Cortex of kidney (tissue), 1 donor: ENCODE measurements around the gene ELOB.
A peak's percentile ranks its signal among the peaks of the same experiment; 100 is the strongest.

Experiments
- DNase-seq: peaks from one replicate; lab custom pipeline; 2025; lab: John Stamatoyannopoulos, UW

The ELOB gene

GRCh38 chr16:2768403-2769089 is 8.5 kb downstream of the ELOB start:
- DNase-seq, result no peak

GRCh38 chr16:2767891-2768290 is 9.2 kb downstream of the ELOB start:
- DNase-seq, result no peak

- DNase-seq, result no peak
Observed at GRCh38 chr16:2767140-2767731, 9.8 kb downstream of the ELOB start.

GRCh38 chr16:2766430-2767139 is 10.5 kb downstream of the ELOB start:
- no peak for DNase-seq

GRCh38 chr16:2765462-2766404 is 11.3 kb downstream of the ELOB start:
- DNase-seq, result no peak

- no peak for DNase-seq
Observed at GRCh38 chr16:2764718-2765117, 12.4 kb downstream of the ELOB start.

GRCh38 chr16:2763173-2763572 is 13.9 kb downstream of the ELOB start:
- no peak for DNase-seq

GRCh38 chr16:2762711-2763110 is 14.4 kb downstream of the ELOB start:
- no peak for DNase-seq

- DNase-seq, result no peak
Observed at GRCh38 chr16:2761886-2762583, 15.0 kb downstream of the ELOB start.

- no peak for DNase-seq
Observed at GRCh38 chr16:2761472-2761871, 15.6 kb downstream of the ELOB start.

- DNase-seq, result no peak
Observed at GRCh38 chr16:2757344-2757743, 19.7 kb downstream of the ELOB start.

GRCh38 chr16:2756288-2757015 is 20.6 kb downstream of the ELOB start:
- no peak for DNase-seq

GRCh38 chr16:2755158-2755557 is 21.9 kb downstream of the ELOB start:
- DNase-seq, result no peak

GRCh38 chr16:2753733-2754020 is 23.4 kb downstream of the ELOB start:
- no peak for DNase-seq

- no peak for DNase-seq
Observed at GRCh38 chr16:2752850-2753732, 24.0 kb downstream of the ELOB start.

GRCh38 chr16:2752035-2752849 is 24.8 kb downstream of the ELOB start, which contains the start of gene SRRM2:
SRRM2 (plus strand) TSS chr16:2752638; CDS start chr16:2756365, 3,727 bp downstream.
- DNase-seq, result peak; percentile 65

- DNase-seq, result no peak
Observed at GRCh38 chr16:2751577-2752034, 25.5 kb downstream of the ELOB start.

GRCh38 chr16:2749936-2750335 is 27.1 kb downstream of the ELOB start:
- no peak for DNase-seq

GRCh38 chr16:2749476-2749875 is 27.6 kb downstream of the ELOB start:
- DNase-seq, result no peak
